ENCODE measurements around the gene HIRIP3.

HIRIP3 gene

GRCh38 chr16:29995911-29996765 is 721 bp upstream of the HIRIP3 start, which contains the start of gene INO80E:
TSS of gene INO80E (plus strand) at chr16:29996241. CDS start at chr16:29996311, 70 bp downstream.
- DNase-seq: peak; percentile 98

GRCh38 chr16:29994600-29995323 is 655 bp downstream of the HIRIP3 start:
- DNase-seq: no peak

GRCh38 chr16:29993903-29994599 is 1.4 kb downstream of the HIRIP3 start:
- no peak for DNase-seq

GRCh38 chr16:29993191-29993902 is 2.1 kb downstream of the HIRIP3 start:
- no peak for DNase-seq

- no peak for DNase-seq
These were observed 3.0 kb downstream of the HIRIP3 start for GRCh38 chr16:29992344-29992967.

- DNase-seq: no peak
These were observed 3.9 kb downstream of the HIRIP3 start for GRCh38 chr16:29991571-29991904.

- DNase-seq: no peak
These were observed 4.4 kb downstream of the HIRIP3 start for GRCh38 chr16:29990883-29991570.

- no peak for DNase-seq
These were observed 5.4 kb downstream of the HIRIP3 start for GRCh38 chr16:29990034-29990433.

- DNase-seq: no peak
These were observed 6.1 kb downstream of the HIRIP3 start for GRCh38 chr16:29989111-29989858.

- DNase-seq: no peak
These were observed 6.9 kb downstream of the HIRIP3 start for GRCh38 chr16:29988346-29989075.

- DNase-seq: no peak
These were observed 7.9 kb downstream of the HIRIP3 start for GRCh38 chr16:29987371-29988085.

- DNase-seq: no peak
These were observed 8.5 kb downstream of the HIRIP3 start for GRCh38 chr16:29986931-29987330.

- DNase-seq: no peak
These were observed 9.2 kb downstream of the HIRIP3 start for GRCh38 chr16:29986231-29986630.

GRCh38 chr16:29985271-29985811 is 10.1 kb downstream of the HIRIP3 start:
- DNase-seq: no peak

- DNase-seq: no peak
These were observed 10.7 kb downstream of the HIRIP3 start for GRCh38 chr16:29984764-29985147.

GRCh38 chr16:29984137-29984763 is 11.2 kb downstream of the HIRIP3 start:
- no peak for DNase-seq

- DNase-seq: no peak
These were observed 11.8 kb downstream of the HIRIP3 start for GRCh38 chr16:29983420-29984136.
